Activated T-cell treated with anti-CD3 and anti-CD28 coated beads for 48 hours (primary cell): Measurements from ENCODE around the gene RTN4RL2.

Experiments
- DNase-seq: peaks from one replicate; pipeline ENCODE4 v3.0.0-alpha.2; 2020; ENCODE audit warnings: low read depth

RTN4RL2 gene

GRCh38 chr11:57460022-57460757 is at the start of gene RTN4RL2:
Gene RTN4RL2, plus strand, starts transcription at chr11:57460528. Its CDS starts 338 bp downstream, at chr11:57460866.
- DNase-seq = peak; percentile 42

- DNase-seq = no peak
Observed at GRCh38 chr11:57413681-57414080, 46.6 kb upstream of the RTN4RL2 start.

- no peak for DNase-seq
Observed at GRCh38 chr11:57414612-57415212, 45.6 kb upstream of the RTN4RL2 start.

GRCh38 chr11:57416436-57416835 is 43.9 kb upstream of the RTN4RL2 start:
- no peak for DNase-seq

- DNase-seq = no peak
Observed at GRCh38 chr11:57417056-57417455, 43.3 kb upstream of the RTN4RL2 start.

GRCh38 chr11:57418131-57418530 is 42.2 kb upstream of the RTN4RL2 start:
- DNase-seq = no peak

- no peak for DNase-seq
Observed at GRCh38 chr11:57419146-57419545, 41.2 kb upstream of the RTN4RL2 start.

- no peak for DNase-seq
Observed at GRCh38 chr11:57421066-57421465, 39.3 kb upstream of the RTN4RL2 start.

GRCh38 chr11:57421805-57422204 is 38.5 kb upstream of the RTN4RL2 start:
- no peak for DNase-seq

- no peak for DNase-seq
Observed at GRCh38 chr11:57422669-57423068, 37.7 kb upstream of the RTN4RL2 start.

GRCh38 chr11:57424137-57424791 is 36.1 kb upstream of the RTN4RL2 start:
- no peak for DNase-seq

- peak; percentile 84 for DNase-seq
Observed at GRCh38 chr11:57424792-57425564, 35.4 kb upstream of the RTN4RL2 start.

GRCh38 chr11:57425565-57426438 is 34.5 kb upstream of the RTN4RL2 start:
- DNase-seq = peak; percentile 16

GRCh38 chr11:57426439-57426928 is 33.8 kb upstream of the RTN4RL2 start:
- DNase-seq = no peak

GRCh38 chr11:57426929-57427726 is 33.2 kb upstream of the RTN4RL2 start, which contains the start of gene SLC43A3:
Gene SLC43A3, minus strand, starts transcription at chr11:57427121. Its CDS starts 949 bp downstream, at chr11:57426172.
- DNase-seq = peak; percentile 84

GRCh38 chr11:57427727-57428082 is 32.6 kb upstream of the RTN4RL2 start:
- no peak for DNase-seq

GRCh38 chr11:57428643-57429042 is 31.7 kb upstream of the RTN4RL2 start:
- no peak for DNase-seq

- DNase-seq = no peak
Observed at GRCh38 chr11:57429946-57430345, 30.4 kb upstream of the RTN4RL2 start.

GRCh38 chr11:57430952-57431351 is 29.4 kb upstream of the RTN4RL2 start:
- DNase-seq = no peak

- no peak for DNase-seq
Observed at GRCh38 chr11:57432149-57432561, 28.2 kb upstream of the RTN4RL2 start.
